ENCODE results near the gene DOCK4.

The DOCK4 gene

DNA sequence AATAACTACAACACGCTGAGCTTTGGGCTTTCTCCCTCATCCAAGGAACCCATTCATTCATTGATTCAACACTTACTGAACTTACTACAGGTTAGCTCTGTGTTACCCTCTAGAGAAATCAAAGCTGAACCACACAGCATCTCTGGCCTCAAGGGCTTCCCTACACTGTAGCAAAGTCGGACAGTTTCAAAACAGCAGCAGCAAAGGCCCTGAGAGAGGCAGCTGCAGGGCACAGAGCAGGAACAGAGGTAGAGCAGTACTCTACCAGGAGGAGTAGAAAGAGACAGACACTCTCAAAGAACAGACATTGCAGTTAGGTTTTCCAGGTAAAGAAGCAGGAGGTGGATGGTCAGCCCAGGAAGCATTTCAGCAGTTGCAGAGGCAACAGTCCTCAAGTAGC, 16.1 kb downstream of the DOCK4 start:
- DNase-seq (ENCODE audit: low read depth in 1 of 2, low spot score in 1 of 2), result no peak

DNA sequence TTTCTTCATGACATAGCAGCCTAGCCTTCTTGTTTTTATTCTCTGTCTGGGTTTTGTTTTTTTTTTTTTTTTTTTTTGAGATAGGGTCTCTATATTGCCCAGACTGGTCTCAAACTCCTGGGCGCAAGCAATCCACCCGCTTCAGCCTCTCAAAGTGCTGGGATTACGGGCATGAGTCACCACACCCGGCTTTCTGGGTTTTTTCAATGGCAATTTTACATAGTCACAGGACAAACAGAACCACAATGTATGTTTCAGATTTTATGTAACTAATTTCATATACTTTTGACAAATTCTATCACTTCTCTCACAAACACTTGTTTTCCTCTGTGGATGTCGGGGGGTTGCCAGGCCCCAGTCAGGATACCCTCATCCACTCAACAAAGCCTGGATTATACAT, 16.5 kb downstream of the DOCK4 start:
- no peak for DNase-seq (ENCODE audit: low read depth in 1 of 2, low spot score in 1 of 2)

DNA sequence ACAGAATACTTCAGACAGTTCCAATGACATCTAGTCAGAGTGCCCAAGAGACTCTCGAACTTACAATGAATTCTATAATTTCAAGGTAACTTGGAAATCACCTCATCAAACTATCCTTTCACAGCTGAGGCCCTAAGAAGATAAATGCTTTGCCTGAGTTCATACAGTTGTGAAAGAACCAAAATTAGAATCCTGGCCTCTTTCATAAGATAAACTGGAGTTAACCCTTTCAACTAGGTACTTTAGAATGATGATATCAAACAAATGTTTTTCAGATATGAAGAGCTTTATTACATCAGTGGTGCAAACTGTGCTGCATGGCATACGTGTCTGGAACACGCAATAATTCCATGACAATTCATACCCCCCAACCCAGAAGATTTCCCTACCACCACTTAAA, 17.9 kb downstream of the DOCK4 start:
- no peak for DNase-seq (ENCODE audit: low read depth in 1 of 2, low spot score in 1 of 2)

DNA sequence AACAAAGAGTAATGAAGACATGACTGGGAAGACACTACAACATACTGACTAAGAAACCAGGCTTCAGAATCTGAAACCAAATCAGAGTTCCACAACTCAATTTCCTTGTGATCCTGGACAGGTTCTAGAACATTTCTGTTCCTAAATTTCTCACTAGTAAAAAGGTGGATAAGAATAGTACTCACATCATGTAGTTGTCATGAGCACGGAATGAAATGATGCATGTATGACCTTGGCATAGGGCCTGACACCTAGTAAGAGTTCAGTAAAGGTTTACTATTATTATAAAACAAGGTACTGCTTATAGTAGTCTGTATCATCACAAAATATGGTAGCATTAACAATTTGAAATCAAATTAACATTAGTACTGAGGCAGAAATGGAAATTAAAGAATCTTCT, 19.9 kb downstream of the DOCK4 start:
- no peak for DNase-seq (ENCODE audit: low read depth in 1 of 2, low spot score in 1 of 2)

DNA sequence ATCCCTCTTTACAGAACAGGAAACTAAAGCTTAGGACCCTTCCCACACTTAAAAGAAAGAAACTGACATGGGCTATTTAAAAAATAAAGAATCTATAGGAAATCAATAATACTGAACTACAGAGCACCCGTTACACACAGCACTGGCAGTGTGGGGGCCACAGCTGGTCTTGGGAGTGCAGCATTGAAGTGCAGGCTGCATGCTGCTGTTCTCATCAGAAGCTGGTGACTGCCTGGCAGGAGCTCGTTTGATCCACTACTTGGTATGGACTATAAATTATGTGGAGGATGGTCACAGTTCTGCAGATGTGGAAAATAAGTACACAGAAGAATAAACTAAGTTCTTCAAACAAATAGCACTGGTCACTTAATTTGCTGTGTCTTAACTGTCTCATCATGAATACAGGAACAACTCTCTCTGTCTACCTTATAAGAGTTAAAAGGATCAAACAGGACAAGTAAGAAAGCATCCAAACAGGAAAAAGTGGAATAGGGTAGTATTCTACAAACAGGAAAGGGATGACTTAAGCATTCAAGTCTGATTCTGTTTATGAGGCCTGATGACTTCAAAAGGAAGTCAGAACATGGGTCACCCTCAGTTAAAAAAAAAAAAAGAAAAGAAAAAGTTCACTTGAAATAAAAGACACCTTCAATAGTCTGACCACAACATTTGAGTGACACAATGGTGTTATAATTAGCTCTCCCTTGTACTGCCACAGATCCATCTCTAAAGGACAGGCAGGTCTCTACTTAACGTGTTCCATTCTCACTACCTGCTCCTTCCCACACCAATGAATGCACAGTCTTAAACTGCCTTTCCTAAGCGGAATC, 21.0 kb downstream of the DOCK4 start:
- no peak for DNase-seq (ENCODE audit: low read depth in 1 of 2, low spot score in 1 of 2)

DNA sequence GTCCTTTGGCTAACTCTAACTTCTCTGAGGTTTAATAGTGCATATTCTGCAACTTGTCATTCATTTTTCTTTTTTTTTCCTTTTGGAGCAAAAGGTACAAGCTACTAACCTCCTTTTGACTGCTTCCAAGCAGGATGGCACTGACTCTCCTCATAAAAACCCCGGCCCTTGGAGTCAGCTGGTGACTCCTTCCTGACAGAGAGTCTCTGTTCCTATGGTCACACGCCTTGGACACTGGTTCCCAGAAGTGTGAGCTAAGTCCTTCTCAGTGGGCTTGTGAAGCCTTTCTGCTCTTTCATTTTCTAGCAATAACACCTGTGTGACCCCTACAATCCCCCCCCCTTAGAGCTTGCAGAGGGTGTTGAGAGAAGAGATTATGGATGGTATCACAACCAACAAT, 21.7 kb downstream of the DOCK4 start:
- no peak for DNase-seq (ENCODE audit: low read depth in 1 of 2, low spot score in 1 of 2)

DNA sequence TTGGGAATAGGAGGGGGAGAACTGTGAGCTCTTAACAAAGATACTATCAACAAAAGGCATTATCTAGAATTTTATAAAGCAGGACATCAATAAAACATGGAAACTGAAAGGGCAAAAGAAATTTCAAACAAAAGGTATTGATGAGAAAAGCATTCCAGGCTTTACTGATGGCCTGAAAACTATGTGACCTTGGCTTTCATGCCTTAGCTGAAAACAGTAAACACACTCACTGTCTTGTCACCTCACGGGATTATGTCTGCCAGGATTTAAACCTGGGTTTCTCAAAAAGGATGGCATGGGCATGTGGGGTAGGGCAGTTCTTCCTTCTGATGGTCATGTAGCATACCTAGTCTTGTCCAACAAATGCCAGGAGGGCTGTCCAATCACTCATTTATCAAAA, 22.9 kb downstream of the DOCK4 start:
- DNase-seq (ENCODE audit: low read depth in 1 of 2, low spot score in 1 of 2), result no peak

DNA sequence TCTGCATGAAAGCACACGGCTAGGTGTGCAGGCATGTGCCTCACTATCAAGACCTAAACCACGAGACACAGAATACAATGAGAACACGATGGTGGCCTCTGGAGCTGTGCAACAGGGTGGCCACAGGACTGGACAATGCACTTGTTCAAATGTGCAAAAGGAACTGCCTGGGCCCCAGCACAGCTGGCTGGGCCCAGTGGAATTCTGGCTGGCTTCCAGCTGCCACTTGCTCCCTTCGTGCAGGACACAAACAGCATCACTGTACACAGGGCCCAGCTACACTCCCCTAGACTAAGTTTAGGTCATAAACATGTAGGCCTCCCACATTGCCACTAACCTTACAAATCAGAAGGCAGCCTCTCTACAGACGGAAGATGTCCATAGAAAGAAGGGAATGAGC, 23.4 kb downstream of the DOCK4 start:
- no peak for DNase-seq (ENCODE audit: low read depth in 1 of 2, low spot score in 1 of 2)

DNA sequence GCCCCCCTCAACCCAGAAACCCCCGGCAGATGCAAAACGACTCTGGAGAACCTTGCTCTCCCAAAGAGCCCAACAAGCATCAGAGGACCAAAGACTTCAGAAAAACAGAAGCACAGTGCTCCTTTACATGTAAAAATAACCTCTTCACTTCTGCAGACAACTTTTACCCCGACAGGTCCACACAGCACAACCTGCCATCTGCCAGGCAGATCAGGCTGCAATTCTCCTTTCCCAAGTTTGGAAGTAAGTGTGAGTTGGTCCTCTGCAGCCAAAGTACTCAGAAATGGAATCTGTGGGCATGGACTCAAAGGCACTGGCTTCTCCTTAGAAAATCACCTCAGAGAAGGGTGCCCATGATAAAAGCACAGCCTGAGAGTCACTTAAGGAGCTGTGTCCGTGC, 26.0 kb downstream of the DOCK4 start:
- no peak for DNase-seq (ENCODE audit: low read depth in 1 of 2, low spot score in 1 of 2)

DNA sequence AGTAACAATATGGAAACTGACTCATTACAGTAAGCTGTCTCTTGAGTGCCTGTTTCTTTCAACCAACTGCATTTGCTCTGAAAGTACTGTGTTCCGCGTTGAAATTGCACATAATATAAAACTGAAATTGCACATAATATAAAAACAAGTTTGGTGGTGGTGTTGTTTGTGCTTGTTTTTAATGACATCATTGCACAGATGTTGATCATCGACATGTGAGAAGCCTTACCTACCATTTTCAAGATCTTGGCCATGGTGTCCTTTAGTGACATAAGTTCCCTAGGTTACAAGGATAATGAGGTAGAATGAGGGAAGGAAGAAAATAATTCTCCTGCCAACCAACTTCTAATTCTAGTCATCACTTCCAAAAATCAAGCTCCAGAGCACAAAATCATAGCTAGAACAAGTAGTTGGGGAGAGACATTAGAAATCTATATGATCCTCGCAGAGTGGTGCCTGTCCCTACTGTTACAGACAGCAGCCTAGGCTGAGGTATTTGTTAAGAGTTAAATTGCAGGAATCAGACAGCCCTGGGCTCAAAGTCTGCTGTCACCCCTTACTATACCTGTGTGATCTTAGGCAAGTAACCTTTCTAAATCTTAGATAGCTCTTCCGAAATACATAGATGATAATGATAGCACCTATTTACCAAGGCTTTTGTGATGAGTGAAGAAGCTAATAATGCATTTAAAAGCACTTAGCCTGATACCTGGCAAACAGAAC, 29.3 kb downstream of the DOCK4 start:
- DNase-seq (ENCODE audit: low read depth in 1 of 2, low spot score in 1 of 2), result no peak

DNA sequence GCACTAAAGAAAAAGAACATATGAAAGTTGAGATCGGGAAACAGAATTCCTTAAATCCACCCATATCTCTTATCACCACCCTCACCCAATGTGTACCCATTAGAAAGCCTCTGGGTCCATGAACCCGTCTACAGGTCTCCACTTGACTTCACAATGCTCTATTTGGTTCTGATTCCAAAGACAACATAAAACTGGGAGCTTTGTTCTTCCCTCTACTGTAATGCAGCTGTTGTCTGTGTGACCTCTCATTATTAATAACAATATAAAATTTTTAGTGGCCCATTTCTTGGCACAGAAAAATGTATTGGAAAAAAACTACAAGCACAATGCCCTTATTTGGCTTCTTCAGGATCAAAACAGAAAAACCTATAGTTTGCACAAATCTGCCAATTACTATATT, 30.0 kb downstream of the DOCK4 start:
- no peak for DNase-seq (ENCODE audit: low read depth in 1 of 2, low spot score in 1 of 2)

DNA sequence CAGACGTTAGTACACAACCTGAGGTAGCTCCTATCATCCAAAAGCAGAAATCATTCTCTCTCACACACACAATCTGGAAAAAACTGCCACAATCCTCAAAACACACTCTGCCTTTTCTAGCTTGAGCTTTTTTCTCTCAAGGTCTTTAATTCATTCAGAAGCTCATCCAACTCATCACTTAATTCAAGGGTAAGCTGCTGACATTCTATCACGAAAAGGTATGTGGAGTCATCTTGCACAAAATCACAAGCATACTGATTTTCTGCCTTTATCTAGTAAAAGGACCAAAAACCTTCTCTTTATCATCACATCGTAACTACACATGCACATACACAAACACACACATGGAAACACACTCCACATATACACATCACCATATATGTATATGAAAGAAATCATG, 32.0 kb downstream of the DOCK4 start:
- DNase-seq (ENCODE audit: low read depth in 1 of 2, low spot score in 1 of 2), result no peak

DNA sequence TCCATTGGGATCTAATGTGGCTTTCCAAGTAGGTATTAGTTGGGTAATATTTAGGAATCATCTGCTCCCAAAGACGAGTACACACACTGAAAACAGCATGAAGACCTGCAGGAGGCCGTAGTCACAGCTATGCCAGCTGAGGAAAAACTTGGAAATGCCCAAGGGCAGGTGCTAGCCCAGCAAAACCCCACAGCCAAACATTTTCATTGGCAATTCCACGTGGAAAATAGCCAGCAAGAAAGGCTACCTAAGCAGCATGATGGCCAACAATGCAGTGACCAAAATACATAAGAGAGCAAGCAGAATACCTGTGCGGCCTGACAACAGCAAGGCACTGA, 32.7 kb downstream of the DOCK4 start:
- DNase-seq (ENCODE audit: low read depth in 1 of 2, low spot score in 1 of 2), result no peak

DNA sequence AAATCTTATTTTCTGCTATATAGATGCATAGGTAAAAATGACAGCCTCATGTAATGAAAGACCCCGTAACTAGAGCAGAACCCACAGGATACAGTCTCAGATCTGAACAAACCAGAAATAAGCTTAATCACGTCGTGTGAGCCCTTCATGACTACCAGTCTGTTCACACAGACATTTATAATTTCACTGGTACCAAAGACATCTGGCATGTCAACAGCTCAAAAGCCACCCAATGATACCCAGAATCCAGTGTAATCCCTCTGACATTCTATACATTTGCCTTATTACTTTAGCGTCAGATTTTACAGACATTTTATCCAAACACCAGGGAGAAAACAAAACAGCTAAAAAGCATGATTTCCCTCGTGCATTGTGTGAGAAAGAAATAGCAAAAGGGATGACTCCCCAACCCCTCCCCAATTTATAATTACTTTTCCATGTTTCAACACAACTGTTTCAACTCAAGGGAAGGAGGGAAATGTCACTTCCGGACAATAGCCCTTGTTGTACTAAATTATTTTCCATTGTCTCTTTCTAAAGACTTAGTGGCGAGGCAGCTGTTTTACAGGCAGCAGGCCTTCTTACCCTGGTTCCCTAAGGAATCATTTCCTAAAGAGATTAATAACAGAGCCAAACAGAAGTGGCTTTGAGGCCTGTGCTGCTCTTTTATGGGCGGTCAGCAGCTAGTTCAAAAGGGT, 33.2 kb downstream of the DOCK4 start:
- no peak for DNase-seq (ENCODE audit: low read depth in 1 of 2, low spot score in 1 of 2)

DNA sequence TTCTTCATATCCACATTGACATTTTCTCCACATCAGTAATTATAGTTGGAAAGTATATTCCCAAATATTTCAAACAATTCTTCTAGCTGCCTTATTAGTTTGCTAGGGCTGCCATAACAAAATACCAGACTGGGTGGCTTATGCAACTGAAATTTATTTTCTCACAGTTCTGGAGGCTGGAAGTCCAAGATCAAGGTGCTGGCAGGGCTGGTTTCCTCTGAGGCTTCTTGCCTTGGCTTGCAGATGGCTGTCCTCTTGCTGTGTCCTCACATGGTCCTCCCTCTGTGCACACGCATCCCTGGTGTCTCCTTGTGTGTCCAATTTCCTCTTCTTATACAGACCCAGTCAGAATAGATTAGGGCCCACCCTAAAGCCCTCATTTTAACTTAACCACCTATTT, 34.5 kb downstream of the DOCK4 start:
- DNase-seq (ENCODE audit: low read depth in 1 of 2, low spot score in 1 of 2), result no peak

DNA sequence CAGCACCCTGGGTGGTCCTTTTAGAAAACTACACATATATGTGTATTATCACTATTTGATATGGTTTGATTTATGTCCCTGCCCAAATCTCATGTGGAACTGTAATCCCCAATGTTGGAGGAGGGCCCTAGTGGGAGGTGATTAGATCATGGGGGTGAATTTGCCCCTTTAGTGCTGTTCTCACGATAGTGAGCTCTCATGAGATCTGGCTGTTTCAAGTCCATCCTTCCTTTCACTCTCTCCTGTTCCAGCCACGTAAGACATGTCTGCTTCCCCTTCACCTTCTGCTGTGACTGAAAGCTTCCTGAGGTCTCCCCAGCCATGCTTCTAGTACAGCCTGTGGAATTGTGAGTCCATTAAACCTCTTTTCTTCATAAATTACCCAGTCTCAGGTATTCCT, 37.3 kb downstream of the DOCK4 start:
- no peak for DNase-seq (ENCODE audit: low read depth in 1 of 2, low spot score in 1 of 2)

DNA sequence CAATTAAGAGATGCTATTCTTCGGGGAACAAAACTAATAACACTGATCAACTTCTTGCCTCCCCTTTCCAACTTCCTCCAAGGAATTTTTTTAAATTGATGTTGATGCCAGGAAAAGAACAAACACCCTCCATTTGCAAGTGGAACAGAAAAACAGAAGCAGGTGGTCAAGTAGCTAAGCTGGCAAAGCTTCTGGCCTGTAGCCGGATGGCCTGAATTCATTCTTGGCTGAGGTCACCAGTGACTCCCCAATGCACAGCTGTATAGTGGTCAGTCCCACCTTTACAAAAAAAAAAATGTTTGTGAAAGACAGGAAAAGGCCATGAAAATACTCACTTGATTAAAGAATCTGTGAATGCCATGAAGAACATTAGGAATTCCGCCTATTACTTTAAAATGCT, 39.1 kb downstream of the DOCK4 start:
- no peak for DNase-seq (ENCODE audit: low read depth in 1 of 2, low spot score in 1 of 2)

DNA sequence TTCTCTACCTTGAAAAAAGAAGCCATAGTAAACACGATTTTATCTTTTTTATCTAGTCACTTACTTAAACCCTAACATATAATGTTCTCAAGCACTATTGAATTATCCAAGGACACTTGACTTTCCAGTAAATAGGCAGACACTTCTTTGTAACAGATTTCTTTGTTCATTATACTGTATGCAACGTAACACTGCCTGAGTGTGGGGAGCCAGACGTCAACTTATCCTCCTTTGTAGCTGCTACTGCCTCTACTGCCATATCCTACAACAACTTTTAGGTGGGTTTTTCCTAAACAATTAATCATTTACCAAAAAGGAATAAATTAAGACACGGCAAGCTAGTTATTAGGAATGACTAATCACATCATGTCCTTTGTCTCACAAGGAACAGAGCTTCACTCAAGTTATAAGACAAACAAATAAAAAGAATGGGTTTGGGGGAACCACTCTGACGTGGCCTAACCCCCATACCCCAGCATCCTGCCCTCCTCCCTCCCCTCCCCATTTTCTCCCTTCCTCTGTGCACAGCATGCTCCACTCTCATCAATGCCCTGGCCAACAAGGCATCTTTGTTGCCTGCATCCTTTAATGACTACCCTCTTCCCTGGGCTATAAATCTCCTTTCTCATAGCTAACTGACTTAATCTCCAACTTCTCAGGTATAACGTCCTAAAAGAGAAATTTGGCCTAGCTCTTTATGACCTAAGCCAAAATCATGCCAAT, 43.3 kb downstream of the DOCK4 start:
- no peak for DNase-seq (ENCODE audit: low read depth in 1 of 2, low spot score in 1 of 2)

DNA sequence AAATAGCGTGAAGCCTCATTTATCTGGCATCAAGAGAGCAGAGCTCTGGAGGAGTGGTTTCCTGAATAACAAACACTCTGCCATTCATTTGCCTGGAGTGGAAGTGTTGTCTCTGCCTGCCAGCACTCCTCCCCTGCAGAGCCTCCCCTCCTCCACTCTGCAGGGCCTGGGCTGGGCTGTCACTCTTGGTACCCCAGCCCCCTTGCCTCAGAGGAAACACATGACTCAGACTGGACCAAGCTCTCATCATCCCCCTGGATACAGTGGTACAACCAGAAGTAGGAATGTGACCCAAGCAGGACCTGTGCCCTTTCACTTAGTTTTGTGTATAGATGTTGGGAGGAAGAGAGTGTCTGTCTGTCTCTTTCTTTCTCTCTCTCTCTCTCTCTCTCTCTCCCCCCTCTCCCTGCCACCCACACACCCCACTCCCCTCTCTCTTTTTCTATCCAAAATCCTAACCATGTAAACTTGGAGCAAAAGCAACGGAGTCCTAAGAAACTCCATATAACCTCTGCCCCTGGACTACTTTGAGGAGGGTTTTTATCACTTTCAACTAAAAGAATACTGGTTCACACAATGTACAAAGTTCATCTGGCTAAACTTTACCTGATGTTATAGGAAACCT, 43.9 kb downstream of the DOCK4 start:
- no peak for DNase-seq (ENCODE audit: low read depth in 1 of 2, low spot score in 1 of 2)

DNA sequence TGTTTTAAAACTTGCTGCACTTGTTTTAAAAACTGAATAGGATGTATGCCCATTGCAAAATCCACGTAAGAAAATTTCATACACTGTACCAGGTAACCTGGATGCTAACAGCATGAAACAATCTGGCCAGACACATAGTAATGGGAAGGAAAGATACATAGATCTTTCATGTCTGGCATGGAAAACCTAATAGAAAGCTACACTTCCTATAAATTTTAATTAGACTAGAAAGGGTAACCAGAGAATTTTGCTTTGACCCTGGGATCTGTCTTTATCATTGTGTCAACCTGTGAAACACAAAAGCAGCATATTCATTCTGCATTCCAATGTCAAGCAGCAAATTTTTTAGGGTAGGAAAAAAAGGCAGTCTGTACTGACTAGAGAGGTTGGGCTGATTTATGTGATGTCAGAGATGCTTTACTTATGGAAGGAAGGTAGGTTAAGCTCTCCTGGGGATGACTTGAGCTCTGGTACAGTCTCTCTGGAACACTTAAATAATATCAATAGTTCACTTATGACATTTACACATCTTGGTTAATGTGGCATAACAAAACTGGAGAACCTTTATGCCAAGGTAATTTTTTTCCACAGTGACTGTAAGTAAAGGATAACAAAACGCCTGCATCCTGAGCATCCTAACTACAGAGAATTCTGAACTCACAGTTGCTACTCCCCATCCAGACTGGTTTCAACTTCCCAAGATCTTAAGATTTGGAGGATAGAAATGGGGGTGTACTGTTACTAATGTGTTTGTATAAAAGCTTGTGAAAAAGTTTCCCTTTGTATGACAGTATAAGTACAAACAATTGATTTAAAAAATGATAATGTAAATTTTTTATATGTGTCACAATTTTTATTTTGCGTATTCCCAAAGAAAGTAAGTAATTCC, 44.7 kb downstream of the DOCK4 start:
- DNase-seq (ENCODE audit: low read depth in 1 of 2, low spot score in 1 of 2), result no peak
